Activated naive CD4-positive, alpha-beta T cell (primary cell): ENCODE measurements around the gene RIN1.
A peak's percentile ranks its signal among the peaks of the same experiment; 100 is the strongest.
"Not testable (repeated sequence)": the region's sequence is repeated elsewhere in the genome, so short reads cannot be mapped to it uniquely, and the experiment has no call there.

Experiments
- DNase-seq, 4 experiments: peaks; one replicate each; lab custom pipeline; 2025; lab: John Stamatoyannopoulos, UW

The RIN1 gene

GRCh38 chr11:66336234-66337102, at the start of gene RIN1:
RIN1 (minus strand) TSS chr11:66336434; CDS start chr11:66336402, 32 bp downstream.
- no peak for DNase-seq

- DNase-seq: not testable (repeated sequence)
Observed at GRCh38 chr11:66384316-66384715, 48.1 kb upstream of the RIN1 start.

- DNase-seq: not testable (repeated sequence)
Observed at GRCh38 chr11:66380264-66380663, 44.0 kb upstream of the RIN1 start.

- not testable (repeated sequence) for DNase-seq
Observed at GRCh38 chr11:66373690-66374287, 37.6 kb upstream of the RIN1 start.

- no peak for DNase-seq
Observed at GRCh38 chr11:66373265-66373664, 37.0 kb upstream of the RIN1 start.

- peak; percentile 25 to 78 (median 52) for DNase-seq
Observed at GRCh38 chr11:66371627-66372415, 35.6 kb upstream of the RIN1 start, which contains the start of gene SLC29A2. SLC29A2 (minus strand) TSS chr11:66371760; CDS start chr11:66371591, 169 bp downstream.

- no peak for DNase-seq
Observed at GRCh38 chr11:66369073-66369894, 33.0 kb upstream of the RIN1 start.

GRCh38 chr11:66368484-66368883, 32.2 kb upstream of the RIN1 start:
- no peak for DNase-seq

- no peak for DNase-seq
Observed at GRCh38 chr11:66367561-66368312, 31.5 kb upstream of the RIN1 start.

- DNase-seq: no peak
Observed at GRCh38 chr11:66366844-66367477, 30.7 kb upstream of the RIN1 start.

- DNase-seq: no peak
Observed at GRCh38 chr11:66365711-66366619, 29.7 kb upstream of the RIN1 start.

GRCh38 chr11:66365166-66365565, 28.9 kb upstream of the RIN1 start:
- no peak for DNase-seq

- DNase-seq: peak; percentile 35 to 71 (median 62)
Observed at GRCh38 chr11:66363805-66364535, 27.7 kb upstream of the RIN1 start.

GRCh38 chr11:66363187-66363601, 27.0 kb upstream of the RIN1 start:
- no peak for DNase-seq

GRCh38 chr11:66362481-66363147, 26.4 kb upstream of the RIN1 start:
- no peak for DNase-seq

GRCh38 chr11:66361502-66361941, 25.3 kb upstream of the RIN1 start:
- no peak for DNase-seq

GRCh38 chr11:66360406-66361073, 24.3 kb upstream of the RIN1 start:
- DNase-seq: no peak
